GM21737 (cell line): ENCODE measurements around the gene PRLHR.

Experiments used
- ATAC-seq: cut with Tn5 transposase; IDR thresholded peaks from one replicate; pipeline ENCODE4 v1.9.1; 2021; ENCODE audit warnings: mild to moderate bottlenecking, moderate library complexity; ENCODE audit not compliant: unreplicated experiment

PRLHR gene

GRCh38 chr10:118564114-118564513, 31.3 kb downstream of the PRLHR start:
- no peak for ATAC-seq

GRCh38 chr10:118563373-118563890, 32.0 kb downstream of the PRLHR start:
- ATAC-seq, result no peak

- ATAC-seq, result no peak
These were observed 32.6 kb downstream of the PRLHR start for GRCh38 chr10:118562851-118563250.

- ATAC-seq, result no peak
These were observed 37.5 kb downstream of the PRLHR start for GRCh38 chr10:118557946-118558345.

GRCh38 chr10:118551535-118552100, 43.8 kb downstream of the PRLHR start:
- ATAC-seq, result no peak

GRCh38 chr10:118547282-118547681, 48.2 kb downstream of the PRLHR start:
- ATAC-seq, result no peak

- ATAC-seq, result no peak
These were observed 49.0 kb downstream of the PRLHR start for GRCh38 chr10:118546479-118546878.

GRCh38 chr10:118545381-118545780, 50.1 kb downstream of the PRLHR start:
- ATAC-seq, result no peak

GRCh38 chr10:118544401-118544948, 51.0 kb downstream of the PRLHR start:
- no peak for ATAC-seq

- ATAC-seq, result no peak
These were observed 51.6 kb downstream of the PRLHR start for GRCh38 chr10:118543714-118544400.

GRCh38 chr10:118542745-118543144, 52.7 kb downstream of the PRLHR start:
- ATAC-seq, result no peak

- ATAC-seq, result no peak
These were observed 53.2 kb downstream of the PRLHR start for GRCh38 chr10:118542205-118542604.

- ATAC-seq, result no peak
These were observed 53.7 kb downstream of the PRLHR start for GRCh38 chr10:118541718-118542117.
